NCI-H2196 (cell line): ENCODE results near the gene FIBCD1.

Source experiments
- DNase-seq: peaks from one replicate; lab custom pipeline; 2025; ENCODE audit not compliant: unreplicated experiment; lab: John Stamatoyannopoulos, UW

FIBCD1 gene

DNA sequence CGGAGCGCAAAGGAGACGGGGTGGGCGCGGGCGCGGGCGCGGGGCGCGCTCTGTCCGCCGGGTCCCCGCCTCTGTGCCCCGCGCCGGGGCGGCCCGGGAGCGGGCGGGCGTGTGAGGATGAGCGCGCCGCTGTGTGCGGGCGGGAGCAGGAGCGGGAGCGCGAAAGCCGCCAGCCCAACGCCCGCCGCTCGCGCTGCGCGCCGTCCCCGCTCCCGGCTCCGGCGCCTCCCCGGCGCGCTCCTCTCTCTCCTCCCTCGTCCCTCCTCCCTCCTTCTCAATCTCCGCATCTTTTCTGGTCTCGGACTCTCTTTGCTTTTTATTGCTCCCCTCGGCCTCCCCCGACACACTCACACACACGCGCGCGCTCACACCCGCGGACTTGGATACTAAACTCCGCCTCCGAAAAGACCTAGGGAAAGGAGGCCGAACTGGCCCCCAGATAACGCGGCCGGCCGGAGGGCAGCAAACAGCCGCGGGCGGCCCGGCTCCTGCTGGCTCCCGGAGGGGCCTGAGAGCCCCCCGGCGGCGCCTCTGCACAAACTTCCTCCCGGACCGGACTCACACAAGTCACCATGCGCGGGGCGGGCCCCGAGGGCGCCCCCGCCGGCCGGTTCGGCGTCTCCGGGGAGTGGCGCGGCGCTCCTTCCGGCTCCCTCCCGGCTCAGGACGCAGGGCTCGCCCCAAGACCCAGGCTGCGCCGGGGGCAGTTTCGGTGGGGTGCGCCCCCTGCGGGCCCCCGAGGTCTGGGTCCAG lies at the start of gene FIBCD1:
Gene FIBCD1 (minus strand): TSS at position 596 of the 753 bp plus-strand sequence. CDS start 640 bp downstream, outside the sequence.
- peak; percentile 43 for DNase-seq

GRCh38 chr9:130988400-130988747 lies 49.3 kb upstream of the FIBCD1 start:
- DNase-seq = no peak

DNA sequence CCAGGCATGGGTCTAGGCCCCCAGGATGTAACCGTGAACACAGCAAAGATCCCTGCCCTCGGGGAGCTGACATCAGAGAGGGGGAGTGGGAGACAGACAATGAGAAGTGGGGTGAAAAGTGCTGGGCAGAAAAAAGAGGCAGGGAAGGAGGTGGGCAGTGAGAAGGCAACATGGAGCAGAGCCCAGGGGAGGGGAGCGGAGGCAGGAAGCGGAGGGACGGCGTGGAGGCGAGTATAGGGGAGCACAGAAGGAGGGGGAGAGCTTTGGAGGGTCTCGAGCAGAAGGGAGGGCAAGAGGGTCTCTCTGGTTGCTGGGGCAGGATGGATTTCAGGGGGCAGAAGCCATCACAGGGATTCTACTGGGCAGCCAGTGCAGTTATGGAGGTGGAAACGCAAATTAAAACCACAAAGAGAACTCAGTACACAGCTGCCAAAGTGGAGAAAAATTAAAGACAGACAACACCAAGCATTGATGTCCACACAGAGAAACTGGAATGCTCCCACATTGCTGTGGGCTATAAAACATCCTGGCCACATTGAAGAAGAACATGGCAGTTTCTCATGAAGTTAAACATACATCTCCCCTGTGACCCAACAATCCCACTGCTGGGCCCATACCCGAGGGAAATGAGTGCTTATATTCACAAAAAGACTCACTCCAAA lies 48.8 kb upstream of the FIBCD1 start:
- no peak for DNase-seq

- DNase-seq = no peak
Observed at GRCh38 chr9:130987054-130987453, 48.0 kb upstream of the FIBCD1 start.

- DNase-seq = no peak
Observed at GRCh38 chr9:130986356-130986965, 47.4 kb upstream of the FIBCD1 start.

GRCh38 chr9:130985606-130986162 lies 46.6 kb upstream of the FIBCD1 start:
- no peak for DNase-seq

- no peak for DNase-seq
Observed at GRCh38 chr9:130985029-130985428, 46.0 kb upstream of the FIBCD1 start.

GRCh38 chr9:130984521-130984920 lies 45.5 kb upstream of the FIBCD1 start:
- no peak for DNase-seq

DNA sequence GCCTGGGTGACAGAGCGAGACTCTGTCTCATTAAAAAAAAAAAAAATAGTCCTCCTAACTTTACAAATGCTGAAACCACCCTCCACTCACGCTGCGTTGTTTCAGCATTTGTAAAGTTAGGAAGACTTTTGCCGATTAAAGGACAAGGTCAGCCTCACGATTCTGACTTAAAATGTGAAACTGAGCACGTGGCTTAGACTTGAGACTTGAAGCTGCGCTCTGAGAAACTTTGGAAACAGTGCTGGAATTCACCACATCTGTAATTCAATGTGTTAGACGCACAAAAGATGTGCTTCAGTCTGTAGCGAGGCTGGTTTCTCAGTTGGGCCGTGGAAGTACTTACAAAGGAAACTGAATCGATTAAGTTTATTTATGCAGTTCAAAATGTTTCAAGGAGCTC lies 44.9 kb upstream of the FIBCD1 start:
- no peak for DNase-seq

- no peak for DNase-seq
Observed at GRCh38 chr9:130983359-130983670, 44.3 kb upstream of the FIBCD1 start.

DNA sequence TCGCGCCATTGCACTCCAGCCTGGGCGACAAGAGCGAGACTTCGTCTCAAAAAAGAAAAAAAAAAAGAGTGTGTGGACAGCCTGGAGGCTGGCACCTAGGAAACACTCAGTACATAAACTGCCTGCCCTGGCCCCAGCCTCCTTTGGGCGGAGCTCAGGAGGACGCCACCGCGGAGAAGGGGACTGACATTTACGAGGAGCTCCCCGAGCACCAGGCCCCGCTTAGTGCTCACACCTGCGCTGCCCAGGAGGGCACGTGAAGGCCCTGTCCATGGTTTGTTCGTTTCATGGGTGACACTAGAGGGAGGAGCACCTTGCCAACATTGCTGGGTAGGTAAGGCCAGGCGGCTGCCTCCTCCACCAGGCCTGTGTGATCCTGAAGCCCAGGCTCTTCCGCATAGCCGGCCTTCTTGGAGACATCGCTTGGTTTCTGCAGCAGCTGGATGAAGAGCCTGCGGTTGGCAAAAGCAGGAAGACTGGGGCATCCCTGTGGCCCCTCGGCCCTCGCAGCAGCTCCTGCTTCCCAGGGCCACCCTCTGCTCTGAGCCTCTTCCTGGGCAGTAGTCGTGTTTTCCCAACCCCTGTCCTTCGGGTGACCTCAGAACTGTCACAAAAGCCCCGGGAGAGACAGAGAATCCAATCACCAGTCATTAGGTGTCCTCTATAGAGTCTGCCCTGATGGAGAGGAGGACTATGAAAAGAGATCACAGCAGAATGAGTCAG lies 43.8 kb upstream of the FIBCD1 start:
- no peak for DNase-seq

DNA sequence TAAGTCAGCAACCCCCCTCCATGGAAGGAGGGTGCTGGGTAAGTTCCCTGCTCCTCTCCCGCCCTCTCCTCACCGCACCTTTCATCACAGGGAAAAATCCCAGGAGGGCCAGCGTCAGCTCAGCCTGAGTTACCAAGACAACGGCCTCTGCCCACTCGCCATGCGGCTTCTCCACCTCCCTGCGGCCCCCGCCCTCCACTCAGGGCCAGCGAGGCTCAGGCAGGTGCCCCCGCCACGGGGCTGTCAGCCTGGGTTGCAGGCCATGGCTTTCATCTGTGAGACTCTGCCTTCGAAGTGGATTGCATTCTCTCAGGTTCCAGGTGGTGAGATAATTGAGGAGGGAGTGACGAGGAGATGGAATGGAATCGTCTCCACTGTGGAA lies 42.7 kb upstream of the FIBCD1 start:
- no peak for DNase-seq

- DNase-seq = no peak
Observed at GRCh38 chr9:130981002-130981755, 42.1 kb upstream of the FIBCD1 start.

DNA sequence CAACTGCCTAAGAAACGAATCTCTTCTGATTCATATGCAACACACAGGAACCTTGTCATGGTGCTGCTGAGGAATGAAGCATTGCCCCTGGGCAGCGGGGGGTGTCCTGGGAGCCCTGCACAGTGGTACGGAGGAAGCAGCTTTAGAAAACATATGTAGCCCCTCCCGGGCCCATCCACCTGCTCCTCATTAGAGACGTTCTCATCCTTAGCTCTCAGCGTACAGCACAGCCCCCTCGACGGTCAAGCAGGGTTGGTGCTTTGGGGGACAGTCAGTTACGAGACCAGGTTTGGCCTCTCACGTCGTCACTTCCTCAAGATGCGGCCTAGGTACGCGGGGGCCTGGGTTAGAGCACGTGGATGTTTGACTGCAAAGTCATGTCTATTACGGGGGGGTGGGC lies 41.5 kb upstream of the FIBCD1 start:
- no peak for DNase-seq

DNA sequence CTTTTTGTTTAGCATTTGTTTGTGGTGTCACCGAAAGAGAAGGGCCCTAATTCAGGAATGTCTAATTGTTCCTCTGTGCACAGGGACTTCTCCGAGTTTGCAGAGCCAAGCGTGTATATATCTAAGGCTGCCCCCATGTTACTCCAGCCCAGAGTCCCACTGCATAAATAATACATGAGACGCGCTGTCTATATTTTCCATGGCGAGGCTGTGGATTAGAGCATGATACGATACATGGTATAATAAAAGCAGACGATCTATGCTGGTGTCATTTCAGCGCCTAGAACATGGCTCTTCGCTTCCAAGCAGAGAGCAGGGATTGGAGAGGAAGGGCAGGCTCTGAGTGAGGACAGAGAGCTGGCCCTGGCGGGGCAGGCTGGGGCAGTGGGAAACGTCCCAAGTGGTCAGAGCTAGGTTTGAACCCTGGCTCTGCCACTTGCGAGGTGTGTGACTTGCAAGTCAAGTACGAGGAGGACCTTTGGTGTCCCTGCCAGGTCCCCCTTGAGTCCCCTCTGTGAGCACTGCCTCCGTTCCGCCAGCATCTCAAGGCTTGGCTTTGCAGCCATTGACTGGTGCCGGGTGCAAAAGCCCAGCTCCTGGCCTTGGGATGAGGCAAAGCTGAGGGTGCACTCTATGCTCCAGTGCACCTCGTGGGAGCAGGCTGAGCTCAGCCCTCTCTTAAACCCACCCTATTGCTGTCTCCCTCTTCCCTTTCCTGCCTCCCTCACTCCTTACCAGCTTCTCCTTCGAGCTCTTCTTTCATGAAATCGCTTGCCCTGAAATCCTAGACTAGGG lies 40.7 kb upstream of the FIBCD1 start:
- DNase-seq = no peak

- DNase-seq = no peak
Observed at GRCh38 chr9:130977811-130978221, 38.8 kb upstream of the FIBCD1 start.

DNA sequence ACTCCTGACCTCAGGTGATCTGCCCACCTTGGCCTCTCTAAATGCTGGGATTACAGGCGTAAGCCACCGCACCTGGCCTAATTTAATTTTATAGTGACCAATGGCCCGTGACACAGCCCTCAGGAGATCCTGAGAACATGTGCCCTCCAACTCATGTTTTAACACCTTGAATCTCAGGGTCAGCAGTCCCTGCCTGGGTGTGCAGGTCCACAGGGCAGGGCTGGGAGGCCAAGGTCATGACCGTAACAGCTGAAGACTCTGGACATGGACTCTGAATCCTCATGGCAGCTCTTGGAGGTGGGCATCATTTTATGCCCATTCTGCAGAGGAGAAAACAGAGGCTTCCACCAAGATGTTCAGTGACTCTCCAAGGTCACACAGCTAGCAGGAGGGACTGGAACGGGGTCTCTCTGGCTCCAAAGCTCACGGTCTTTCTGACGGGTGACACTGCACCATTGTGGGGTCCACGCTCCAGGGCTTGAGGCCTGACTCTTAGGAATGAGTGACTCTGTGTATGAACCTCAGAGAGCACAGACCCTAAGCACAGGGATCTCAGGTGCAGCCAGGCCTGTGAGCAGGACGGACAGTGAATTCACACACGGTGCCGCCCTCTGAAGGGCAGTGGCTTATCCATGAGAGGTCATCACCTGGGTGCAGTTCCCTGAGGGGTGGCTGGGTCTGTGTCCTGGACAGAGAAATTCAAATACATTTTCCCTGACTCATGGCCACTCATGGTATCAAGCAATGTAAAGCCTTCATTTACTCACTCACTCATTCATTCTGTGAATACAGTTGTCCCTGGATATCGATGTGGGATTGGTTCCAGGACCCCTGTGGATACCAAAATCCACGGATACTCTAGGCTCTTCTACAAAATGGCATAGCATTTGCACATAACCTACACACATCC lies 37.1 kb upstream of the FIBCD1 start:
- DNase-seq = no peak

DNA sequence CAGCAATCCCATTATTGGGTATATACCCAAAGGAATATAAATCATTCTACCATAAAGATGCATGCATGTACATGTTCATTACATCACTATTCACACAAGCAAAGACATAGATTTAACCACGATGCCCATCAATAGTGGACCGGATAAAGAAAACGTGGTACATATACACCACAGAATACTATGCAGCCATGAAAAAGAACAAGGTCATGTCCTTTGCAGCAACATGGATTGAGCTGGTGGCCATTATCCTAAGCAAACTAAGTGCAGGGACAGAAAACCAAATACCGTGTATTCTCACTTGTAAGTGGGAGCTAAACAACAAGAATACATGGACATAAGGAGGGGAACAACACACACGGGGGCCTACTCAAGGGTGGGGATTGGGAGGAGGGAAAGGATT lies 36.1 kb upstream of the FIBCD1 start:
- DNase-seq = no peak

DNA sequence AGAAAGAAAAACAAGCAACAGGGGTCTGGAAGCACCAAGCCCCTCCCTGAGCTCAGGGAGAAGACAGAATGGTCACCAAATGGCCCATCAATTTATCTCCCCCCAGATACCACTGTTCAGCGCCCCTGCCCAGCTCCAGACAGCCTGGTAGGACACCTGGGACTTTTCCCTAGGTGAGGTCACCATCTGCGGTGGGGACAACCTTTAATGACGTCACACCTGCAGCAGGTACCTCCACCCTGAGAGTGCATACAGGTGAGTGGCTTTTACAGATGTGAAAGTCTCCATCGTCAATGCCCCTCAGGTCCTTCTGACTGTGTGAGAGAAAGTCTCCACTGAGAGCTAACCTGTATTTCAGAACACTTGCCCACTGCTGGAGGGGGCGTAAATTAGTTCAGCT lies 35.6 kb upstream of the FIBCD1 start:
- DNase-seq = no peak
